Ureter (tissue), 1 donor: ENCODE results near the gene RAB23. TPM values are rescaled to one million over a fixed set of nuclear protein-coding genes. Genes with fewer than 3 reads are reported as not detected.

Experiments
- DNase-seq: peaks from one replicate; pipeline ENCODE4 v3.0.0-alpha.2; 2020; ENCODE audit warnings: low spot score
- total RNA-seq: library from RNA; stranded (reverse); gene quantifications from one replicate; pipeline ENCODE4 v1.2.4, GENCODE V29; 2023
- donor health status: DM: yes; HTN: yes; CAD: no.

The RAB23 gene
- total RNA-seq, 1 donor from 2014 or later, result 33.5 TPM

DNA sequence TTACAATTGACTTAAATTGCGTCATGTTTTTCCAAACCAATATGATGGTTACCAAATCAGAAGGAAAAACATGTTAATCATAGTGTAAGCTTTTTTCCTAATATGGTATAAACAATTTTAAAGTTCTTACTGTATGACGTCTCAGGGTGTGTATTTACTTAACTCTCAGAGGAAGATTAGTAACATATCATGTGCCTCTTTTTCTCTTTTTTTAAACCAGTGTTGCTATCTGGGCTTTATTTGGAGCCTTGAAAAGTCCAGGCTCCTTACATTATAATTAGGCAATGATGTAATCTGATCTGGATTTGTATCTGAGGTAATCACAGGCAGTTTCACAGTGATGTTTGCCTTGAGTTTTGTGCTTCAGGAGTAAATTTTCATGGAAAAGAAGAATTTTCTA lies 20.4 kb upstream of the RAB23 start:
- DNase-seq, result no peak

DNA sequence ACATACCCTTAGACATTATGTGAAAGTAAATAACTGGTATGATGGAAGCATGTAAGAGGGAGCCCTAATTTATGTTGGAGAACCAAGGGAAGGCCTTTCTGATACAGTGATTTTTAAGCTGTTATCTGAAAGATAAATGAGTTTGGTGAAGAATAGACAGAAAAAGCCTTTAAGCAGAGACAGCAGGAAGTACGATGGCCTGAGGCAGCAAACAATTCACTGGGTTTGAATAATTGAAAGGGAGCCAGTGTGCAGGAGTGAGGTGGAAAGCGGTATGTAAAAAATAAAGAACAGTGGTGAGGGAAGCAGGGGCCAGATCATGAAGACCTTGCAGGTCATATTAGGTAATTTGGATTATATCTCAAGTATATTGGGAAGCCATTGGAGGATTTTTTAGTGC lies 4.1 kb upstream of the RAB23 start:
- no peak for DNase-seq

DNA sequence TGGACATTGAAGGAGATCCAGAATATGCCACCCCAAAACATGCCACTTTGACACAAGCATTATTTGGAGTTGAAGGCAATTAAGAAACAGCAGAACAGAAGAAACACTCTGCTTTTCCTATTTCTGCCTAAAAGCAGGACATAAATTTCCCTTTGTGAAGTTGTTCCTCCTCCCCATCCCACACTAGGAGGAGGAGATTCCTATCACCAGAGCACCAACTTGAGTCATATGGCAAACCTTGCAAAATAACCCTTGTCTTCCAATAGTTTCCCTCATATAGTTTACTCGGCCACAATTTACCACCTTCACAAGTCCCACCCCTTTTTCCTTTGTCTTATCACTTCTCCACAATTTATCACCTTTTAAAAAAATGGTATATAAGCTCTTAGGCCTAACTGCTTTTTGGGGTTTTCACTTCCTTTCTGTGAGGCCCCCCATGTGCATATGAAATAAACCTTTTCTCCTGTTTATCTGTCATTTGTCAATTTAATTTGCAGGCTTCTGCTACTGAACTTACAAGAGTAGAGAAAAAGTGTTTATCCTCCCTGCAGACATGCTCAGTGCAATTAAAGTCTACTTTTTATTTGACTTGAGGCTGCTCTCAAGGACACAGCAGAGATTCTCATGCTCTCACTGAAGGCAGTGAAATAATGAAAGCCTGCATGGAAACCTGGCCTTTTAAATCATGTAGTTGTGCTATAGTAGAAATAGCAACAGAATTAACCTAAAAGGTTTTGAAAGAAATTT lies 2.8 kb upstream of the RAB23 start:
- DNase-seq, result no peak

DNA sequence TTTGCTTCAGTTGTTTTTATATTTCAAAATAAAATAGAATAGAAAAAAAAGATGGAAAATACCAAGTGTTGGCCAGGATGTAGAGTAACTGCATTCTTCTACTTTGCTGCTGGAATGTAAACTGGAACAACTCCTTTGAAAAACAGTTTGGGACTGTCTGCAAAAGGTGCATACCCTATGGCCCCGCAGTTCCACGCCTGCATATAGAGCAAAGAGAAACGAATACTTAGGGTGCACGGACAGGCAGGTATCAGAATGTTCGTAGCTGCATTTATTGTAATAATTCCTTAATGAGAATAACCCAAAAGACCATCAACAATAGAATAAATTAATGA lies 603 bp upstream of the RAB23 start:
- DNase-seq, result no peak

DNA sequence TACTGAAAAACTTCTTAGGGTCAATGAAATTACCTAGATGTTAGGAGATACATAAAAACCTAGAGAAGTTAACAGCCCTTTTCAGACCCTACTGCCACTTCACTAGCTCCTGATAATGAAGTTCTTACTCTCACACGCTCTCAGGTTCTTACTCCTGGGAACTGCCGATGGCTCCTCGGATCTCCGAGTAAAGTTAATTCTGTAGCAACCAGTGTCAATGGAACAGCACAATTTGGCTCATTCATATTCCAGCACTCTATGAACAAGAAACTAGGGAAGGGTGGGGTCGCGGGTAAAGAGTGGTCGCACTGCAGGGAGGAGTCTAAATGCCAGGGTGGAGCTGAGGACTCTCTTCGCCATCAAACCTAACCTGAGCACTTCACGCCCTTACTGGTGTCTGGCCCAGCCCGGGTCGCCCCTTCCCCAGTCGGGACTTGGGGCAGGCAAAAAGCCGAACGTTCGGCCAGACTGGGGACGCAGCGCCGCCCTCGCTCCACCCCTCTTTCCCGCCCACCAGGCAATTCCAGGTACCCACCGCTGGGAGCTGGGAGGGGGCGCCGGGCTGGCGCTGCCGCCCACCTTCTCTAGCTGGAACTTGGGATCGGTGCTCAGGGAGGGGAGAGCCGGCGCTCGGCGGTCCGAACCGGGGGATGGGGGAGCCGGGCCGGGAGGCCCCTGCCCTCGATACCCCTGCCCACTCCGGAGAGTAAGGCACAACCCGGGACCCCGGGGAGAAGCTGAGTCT lies 744 bp downstream of the RAB23 start:
- DNase-seq, result peak; percentile 66

DNA sequence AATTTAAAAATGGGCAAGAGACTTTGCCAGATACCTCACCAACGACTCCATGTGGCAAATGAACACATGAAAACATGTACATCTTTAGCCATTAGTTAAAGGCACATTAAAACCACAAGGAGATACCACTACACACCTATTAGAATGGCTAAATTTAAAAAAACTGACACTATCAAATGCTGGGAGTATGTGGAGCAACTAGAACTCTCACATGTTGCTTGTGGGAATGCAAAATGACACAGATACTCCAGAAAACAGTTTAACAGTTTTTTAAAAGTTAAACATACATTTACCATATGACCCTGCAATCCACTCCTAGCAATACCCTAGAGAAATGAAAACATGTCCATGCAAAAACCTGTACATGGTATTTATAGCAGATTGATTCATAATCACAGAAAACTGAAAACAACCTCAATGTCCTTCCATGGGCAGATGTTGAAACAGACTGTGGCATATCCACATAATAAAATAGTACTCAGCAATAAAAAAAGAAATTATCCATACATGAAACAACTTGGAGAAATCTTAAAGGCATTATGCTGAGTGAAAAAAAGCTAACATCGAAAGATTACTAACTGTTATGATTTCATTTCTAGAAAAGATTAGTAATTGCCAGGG lies 1.9 kb downstream of the RAB23 start:
- no peak for DNase-seq

DNA sequence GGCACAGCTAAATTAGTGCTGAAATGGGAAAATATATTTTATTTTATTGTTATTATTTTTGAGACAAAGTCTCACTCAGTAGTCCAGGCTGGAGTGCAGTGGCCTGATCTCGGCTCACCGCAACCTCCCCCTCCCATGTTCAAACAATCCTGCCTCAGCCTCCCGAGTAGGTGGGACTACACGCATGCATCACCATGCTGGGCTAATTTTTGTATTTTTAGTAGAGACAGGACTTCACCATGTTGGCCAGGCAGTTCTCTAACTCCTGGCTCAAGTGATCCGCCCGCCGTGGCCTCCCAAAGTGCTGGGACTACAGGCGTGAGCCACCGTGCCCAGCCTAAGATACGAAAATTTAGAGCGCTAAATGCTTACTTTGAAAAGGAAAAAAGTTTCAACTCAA lies 4.8 kb downstream of the RAB23 start:
- DNase-seq, result no peak

DNA sequence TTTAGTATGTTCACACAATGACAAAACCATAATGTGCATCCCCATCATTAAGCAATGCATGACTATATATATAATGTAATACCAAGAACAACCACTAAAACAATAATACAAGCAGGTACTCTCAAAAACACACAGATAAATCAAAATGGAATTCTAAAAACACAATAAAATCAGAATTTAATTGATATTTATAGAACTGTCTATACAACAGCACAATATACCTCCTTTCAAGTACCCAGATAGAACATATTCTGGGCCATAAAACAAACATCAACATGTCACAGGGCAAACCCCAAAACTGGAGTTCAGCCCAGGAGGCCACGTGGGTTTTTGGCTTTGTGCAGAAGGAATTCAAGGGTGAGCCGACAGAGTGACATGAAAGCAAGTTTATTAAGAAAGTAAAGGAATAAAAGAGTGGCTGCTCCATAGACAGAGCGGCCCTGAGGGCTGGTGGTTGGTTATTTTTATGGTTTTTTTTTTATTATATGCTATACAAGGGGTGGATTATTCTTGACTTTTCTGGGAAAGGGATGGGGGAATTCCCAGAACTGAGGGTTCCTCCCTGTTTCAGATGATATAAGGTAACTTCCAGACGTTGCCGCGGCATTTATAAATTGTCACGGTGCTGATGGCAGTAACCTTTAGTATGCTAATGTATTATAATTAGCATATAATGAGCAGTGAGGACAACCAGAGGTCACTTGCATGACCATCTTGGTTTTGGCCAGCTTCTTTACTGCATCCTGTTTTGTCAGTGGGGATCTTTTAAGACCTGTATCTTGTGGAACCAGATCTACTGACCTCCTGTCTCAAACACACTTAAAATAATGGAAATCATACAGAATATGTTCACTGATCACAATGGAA lies 5.6 kb downstream of the RAB23 start:
- no peak for DNase-seq

DNA sequence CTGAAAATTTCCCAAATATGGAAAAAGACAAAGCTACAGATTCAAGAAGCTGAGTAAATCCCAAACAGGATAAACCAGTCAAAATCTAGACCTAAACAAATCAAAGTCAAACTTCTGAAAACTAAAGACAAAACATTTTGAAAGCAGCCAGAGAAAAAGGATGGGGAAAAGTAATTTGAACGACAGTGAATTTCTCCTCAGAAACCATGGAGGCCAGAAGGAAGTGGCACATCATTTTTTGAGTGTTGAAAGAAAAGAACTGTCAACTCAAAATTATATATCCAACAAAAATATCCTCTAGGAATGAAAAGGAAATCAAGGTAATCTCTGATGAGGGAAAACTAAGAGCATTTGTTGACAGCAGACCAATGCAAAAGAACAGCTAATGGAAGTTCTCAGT lies 6.8 kb downstream of the RAB23 start:
- DNase-seq, result no peak

DNA sequence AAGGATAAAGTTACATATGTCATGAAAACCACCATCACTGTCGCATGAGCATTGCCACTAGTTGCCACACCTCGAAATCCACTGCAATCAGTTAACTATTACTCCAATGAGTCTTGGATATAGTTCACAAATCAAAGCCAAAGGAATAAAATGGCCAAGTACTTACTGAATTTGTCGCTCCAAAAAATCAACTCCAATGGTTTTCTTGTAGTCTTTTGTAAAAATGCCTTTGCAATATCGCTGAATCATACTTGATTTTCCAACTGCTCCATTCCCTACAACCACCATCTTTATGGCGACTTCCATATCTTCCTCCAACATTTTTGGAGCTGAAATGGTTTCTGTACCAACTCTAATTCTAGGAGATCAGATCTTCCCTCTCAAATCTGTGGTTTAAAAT lies 12.0 kb downstream of the RAB23 start:
- DNase-seq, result no peak

DNA sequence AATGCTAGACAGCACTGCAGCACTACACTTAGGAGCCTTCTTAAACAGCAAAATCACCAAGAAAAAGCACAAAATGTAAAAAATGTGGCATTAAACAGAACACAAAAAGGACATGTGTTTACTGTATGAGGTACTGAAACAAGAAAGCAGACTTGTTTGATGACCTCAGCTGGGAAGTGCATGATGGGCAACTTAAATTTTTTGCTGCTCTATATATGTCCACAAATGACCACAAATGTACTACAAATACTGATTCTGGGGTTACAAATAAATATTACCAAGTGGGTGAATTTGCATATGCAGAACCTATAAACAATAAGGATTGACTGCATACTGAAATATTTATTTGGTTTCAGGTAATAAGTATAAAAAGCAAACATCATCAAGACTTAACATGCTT lies 13.1 kb downstream of the RAB23 start:
- no peak for DNase-seq

DNA sequence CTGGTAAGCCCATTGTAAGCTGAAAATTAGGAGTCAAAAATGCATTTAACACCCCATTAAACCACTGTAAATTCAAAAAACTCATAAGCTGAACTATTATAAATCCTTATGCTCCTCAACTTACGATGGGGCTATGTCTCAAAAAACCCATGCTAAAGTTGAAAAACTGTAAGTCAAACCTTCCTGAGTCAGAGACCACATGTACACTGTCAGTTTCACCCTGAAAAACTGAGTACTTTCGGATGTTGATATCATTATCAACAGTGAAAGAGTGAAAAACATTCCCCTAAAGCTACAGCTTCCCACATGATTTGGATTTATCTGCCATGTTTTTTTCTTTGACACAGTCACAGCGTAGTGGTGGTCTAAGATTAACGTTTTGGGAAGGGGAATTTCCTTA lies 14.2 kb downstream of the RAB23 start:
- no peak for DNase-seq

DNA sequence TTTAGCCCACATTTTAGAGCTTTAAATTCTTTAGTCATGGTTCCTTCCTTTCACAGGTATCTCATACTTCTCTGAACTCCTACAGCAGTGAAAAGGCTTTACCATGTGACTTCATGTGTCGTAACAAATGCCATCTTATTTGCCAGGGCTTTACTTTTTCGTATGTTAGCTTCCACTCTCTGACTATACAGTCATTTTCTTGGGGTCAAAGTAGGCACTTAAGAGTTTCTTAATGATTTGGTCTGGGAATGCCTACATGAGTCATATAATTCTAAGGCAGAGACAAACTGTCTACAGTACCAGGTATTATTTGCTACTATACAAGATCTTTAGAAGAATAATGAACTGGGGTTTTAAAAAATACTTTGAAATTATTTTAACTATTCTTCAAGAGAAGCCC lies 15.0 kb downstream of the RAB23 start:
- DNase-seq, result no peak

DNA sequence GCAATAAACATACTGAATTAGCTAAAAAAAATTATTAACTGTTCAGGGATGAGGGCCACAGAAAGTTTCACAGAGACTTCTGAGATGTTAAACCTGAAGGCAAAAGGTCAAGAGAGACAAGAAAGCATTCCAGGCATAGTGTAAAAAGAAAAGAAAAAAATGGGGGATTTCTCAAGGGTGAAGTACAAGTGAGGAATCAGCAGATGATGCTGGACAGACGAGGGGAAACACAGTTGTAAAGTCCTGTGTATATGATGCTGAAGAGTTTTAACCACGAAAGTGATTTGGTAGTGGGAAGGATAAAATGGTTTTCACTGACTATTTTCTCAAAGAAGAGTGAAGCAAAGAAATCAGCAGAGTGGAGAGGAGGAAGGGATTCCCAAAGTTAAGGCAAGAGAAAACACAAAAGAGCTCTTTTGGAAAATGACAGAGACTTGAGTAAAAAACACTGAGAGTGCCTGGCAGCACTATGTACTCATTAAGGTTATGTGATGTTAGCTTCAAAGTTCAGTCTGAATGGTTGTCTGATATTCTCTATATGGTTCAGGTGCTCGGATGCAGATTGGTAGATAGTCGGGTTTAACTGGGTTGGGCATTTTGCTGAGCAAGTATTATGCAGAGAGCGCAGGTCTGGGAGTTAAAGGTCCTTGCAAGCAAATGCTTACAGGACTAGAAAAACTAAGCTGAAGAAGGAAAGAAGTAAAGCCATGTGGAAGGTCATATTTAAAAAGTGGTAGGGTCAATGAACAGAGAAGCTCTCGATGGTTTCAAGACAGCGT lies 16.4 kb downstream of the RAB23 start:
- no peak for DNase-seq

DNA sequence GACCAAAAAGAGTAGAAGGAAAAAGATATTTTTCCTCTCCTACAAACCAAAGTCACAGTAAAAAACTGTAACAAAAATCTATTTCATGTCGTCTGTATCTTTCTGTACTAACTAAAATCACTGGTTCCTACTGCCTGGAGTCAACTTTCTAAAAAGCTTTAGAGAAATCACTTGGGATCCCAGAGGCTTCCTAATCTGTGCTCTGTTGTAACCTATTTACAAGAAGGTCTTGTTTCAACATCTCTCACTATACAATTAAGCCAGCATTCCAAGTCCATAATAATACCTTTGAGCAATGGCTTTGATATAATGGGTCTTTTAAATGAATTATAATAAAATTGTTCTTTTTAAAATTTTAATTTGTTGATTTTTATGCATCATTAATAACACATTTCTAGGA lies 20.4 kb downstream of the RAB23 start:
- no peak for DNase-seq

DNA sequence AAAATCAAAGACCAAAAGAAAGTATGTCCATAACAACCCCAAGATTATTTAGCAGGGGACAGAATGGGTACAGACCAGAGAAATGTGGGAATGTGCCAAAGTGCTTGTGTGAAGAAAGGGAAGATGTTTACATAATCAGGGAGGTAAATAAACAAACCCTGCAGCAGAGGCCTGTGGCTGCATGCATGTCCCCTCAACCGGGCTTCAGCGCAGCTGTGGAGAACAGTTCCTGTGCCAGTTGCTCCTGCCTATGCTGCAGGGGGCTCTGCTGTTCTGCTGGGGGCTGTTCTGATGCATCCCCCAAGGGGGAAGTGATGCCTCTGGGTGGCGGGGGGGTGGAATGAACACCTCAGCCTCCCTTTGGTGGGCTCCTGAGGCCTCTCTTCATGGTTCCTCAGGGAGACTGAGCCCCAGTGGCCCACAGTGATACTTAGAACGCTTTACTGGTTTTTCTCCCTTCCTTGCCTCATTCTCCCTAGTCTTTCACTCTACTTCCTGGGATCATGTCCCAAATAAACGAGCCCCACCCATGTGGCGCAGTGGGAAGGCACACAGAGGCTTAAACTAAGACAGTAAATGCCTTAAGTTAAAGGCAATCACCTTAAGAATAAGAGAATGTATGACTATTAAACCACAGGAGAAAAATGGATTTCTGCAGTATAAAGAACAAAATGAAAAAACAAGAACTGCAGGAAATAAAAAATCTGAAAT lies 23.0 kb downstream of the RAB23 start:
- DNase-seq, result no peak

DNA sequence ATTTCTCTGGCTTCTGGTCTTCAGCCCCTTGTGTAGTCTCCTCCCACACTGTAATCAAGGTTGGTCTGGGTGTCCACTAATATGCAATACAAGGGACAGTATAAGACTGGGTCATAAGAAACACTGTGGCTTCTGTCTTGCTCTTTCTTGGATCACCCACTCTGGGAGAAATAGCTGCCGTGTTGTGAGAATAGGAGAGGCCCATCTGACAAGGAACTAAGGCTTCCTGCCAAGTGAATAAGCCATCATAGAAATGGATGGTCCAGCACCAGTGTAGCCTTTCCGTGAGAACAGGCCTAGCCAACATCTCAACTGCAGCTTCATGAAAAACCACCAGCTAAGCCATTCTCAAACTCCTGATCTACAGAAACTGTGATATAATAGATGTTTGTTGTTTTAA lies 26.6 kb downstream of the RAB23 start:
- DNase-seq, result no peak

DNA sequence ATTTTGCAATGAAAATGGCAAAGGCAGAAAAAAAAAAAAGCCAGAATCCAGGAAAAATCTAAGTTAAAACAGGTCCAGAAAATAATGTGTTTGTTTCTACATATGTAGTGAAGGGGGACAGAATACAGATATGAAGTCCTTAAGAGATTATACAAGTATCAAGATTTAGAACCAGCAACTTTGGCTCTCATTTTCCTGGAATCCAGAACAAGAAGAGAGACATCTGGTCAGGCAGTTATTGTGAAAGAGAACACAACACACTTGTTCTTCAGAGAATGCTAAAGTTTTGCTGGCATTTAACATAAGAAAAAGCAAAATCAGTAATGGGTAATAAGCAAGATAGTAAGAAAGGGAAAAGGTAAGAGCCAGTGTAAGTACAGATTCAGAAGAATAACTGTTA lies 28.9 kb downstream of the RAB23 start:
- no peak for DNase-seq

DNA sequence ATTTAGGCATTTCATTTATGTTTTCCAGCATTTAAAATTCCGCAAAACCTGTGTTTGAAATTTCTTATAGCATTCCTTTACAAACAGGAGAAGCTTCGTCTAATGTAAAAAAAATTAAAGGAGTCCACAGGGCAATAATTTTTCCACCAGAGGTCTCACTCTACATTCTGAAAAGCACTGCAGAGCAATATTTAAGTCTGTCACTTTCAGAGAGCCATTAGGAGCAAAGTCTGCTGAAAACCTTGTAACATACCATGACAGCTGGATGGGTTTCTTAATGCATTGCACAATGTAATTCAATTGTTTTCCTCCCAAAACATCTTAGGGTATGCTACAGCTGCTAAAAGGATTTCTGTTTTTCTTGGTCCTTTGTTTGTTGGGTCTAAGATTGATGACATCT lies 32.0 kb downstream of the RAB23 start:
- no peak for DNase-seq

DNA sequence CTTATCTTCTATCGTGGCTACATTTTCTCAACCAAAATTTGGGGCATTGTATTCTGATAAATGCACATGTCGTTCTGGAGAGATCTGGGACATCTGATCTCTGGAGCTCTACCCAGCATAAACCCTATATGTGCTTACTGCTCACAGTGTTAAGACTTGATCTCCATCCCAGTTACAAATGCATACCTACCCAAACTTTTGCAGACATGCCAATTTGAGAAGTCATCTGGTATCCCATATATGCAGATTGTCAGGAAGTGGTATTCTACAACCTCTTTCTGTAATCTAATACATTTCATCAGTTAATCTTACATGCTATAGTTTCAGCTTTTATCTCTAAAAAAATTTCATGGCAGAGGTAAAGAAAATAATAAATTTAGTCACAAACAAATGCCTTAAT lies 38.8 kb downstream of the RAB23 start:
- no peak for DNase-seq

DNA sequence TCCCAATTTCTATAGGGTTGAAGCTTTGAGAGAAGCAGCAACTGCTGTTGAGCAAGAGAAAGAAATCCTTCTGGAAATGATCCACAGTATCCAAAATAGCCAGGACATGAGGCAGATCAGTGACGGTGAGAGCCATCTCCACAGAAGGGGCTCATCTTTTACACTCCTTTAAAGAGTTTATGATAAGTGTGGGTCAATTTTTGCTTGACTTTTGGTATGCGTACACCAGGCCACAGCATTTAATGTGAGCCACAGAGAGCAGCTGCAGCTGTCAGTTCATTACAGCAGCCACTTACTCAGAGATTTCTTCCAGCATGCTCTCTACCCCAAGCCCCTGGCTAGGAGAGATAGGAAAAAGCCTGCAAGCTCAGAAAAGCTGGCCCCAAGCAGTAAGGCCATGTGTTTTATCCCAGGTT lies 40.1 kb downstream of the RAB23 start:
- DNase-seq, result no peak
